GM19468 (cell line): ENCODE results near the gene PPP1R11.
"Not testable (repeated sequence)": the region's sequence is repeated elsewhere in the genome, so short reads cannot be mapped to it uniquely, and the experiment has no call there.

Source experiments
- ATAC-seq: cut with Tn5 transposase; IDR thresholded peaks from one replicate; pipeline ENCODE4 v1.9.1; 2021; ENCODE audit warnings: mild to moderate bottlenecking, moderate library complexity, moderate number of reproducible peaks; ENCODE audit not compliant: unreplicated experiment; ENCODE audit errors: extremely low read depth

PPP1R11 gene, protein sequence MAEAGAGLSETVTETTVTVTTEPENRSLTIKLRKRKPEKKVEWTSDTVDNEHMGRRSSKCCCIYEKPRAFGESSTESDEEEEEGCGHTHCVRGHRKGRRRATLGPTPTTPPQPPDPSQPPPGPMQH

GRCh38 chr6:30066577-30067459 is at the start of gene PPP1R11:
Gene PPP1R11, plus strand, starts transcription at chr6:30067198. Its CDS starts 213 bp downstream, at chr6:30067411.
- peak; percentile 73 for ATAC-seq

- ATAC-seq, result no peak
These were observed 47.2 kb upstream of the PPP1R11 start for GRCh38 chr6:30019819-30020218.

GRCh38 chr6:30020626-30021025 is 46.4 kb upstream of the PPP1R11 start:
- no peak for ATAC-seq

- no peak for ATAC-seq
These were observed 44.8 kb upstream of the PPP1R11 start for GRCh38 chr6:30022189-30022588.

- not testable (repeated sequence) for ATAC-seq
These were observed 44.3 kb upstream of the PPP1R11 start for GRCh38 chr6:30022712-30023111.

GRCh38 chr6:30025186-30025585 is 41.8 kb upstream of the PPP1R11 start:
- ATAC-seq, result no peak

- no peak for ATAC-seq
These were observed 37.4 kb upstream of the PPP1R11 start for GRCh38 chr6:30029588-30029987.

DNA sequence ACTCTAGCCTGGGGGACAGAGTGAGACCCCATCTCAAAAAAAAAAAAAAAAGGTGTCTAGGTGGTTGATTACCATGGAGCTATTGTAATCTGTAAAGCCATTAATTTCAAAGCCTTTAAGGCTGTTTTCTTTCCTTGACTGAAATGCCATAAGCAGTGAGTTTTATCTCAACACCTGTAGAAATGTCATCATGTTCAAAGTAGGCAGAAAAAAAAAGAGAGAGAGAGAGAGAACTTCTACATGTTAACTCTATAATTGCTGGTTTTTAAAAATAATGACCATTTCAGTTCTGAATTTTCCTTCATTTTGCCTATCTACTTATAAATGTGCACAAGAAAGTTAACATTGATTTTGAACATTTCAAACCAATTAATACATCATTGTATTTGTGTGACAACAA is 35.6 kb upstream of the PPP1R11 start:
- ATAC-seq, result no peak

DNA sequence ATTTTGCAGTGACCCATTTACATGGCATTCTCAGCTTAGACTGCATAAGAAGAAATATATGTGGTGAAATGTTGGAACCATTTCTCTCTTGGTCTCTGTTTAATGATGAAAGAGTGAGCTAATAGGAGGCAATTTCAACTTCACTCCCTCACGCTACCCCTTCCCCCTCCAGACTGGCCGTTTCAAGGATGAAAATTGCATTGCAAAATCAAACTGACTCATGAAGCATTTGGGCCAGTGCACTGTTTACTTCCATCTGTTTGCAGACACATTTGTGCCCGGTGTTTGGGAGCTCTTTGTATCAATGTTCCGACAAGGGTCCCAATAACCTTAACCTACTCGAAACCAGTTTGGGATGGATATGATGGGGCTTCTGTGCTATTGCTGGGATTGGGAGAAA is 33.6 kb upstream of the PPP1R11 start:
- ATAC-seq, result not testable (repeated sequence)

- no peak for ATAC-seq
These were observed 31.2 kb upstream of the PPP1R11 start for GRCh38 chr6:30035784-30036183.

GRCh38 chr6:30037182-30037788 is 29.7 kb upstream of the PPP1R11 start:
- ATAC-seq, result no peak

DNA sequence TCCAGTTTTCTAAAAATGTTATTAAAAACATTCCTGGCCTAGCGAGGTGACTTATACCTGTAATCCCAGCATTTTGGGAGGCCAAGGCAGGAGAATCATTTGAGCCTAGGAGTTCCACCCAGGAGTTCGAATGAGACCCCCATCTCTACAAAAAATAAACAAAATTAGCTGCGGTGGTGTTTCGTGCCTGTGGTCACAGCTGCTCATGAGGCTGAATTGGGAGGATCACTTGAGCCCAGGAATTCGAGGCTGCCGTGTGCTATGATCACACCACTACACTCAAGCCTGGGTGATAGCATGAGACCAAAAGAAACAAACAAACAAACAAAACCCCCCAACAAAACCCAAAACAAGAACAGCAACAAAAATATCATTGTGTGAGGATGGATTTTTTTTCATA is 25.8 kb upstream of the PPP1R11 start:
- ATAC-seq, result no peak

- no peak for ATAC-seq
These were observed 25.2 kb upstream of the PPP1R11 start for GRCh38 chr6:30041821-30042220.

GRCh38 chr6:30042476-30042875 is 24.5 kb upstream of the PPP1R11 start:
- no peak for ATAC-seq

DNA sequence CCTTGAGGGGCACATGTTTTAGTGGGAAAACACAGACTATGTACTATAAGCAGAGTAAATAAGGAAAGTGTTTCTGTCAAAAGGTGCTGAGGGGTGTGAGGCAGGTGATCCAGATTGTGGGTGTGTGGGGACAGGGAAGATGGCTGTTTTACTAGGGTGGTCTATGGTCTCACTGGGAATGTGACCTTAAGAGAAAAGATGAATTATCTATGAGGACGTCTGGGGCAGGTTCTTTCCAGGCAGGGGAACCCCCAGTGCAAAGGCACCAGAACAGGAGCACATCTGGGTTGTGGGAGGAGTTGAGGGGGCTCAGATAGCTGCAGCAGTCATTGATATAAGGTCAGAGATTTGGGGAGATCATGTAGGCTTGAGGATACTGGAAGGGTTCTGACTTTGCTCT is 24.1 kb upstream of the PPP1R11 start:
- no peak for ATAC-seq

DNA sequence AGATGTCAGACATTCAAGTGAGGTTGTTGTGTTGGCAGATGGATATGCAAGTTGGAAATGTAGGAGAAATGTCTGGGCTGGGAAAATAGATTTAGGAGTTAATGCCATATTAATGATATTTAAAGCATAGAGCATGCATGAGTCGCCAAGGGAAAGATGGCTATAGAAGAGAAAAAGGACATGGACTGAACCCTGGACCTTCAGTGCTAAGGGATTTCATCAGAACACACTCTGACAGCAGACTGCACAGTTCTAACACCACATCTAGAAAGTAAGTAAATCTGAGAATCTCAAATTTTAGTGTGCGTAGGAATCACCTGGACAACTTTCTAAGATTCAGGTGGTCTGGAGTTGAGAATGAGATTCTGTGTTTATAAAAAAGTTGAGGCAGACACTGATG is 23.3 kb upstream of the PPP1R11 start:
- ATAC-seq, result no peak

- no peak for ATAC-seq
These were observed 22.4 kb upstream of the PPP1R11 start for GRCh38 chr6:30044630-30045029.

DNA sequence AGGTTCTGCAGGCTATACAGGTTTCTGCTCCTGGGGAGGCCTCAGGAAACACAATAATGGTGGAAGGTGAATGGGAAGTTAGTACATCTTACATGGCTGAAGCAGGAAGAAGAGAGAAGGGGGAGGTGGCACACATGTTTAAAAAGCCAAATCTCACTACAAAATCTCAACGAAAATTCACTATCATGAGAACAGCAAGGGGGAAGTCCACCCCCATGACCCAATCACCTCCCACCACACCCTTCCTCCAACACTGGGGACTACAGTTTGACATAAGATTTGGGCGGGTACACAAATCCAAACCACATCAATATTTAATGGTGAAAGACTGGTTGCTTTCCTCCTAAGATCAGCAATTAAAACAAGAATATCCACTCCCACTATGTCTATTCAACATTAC is 19.8 kb upstream of the PPP1R11 start:
- no peak for ATAC-seq

DNA sequence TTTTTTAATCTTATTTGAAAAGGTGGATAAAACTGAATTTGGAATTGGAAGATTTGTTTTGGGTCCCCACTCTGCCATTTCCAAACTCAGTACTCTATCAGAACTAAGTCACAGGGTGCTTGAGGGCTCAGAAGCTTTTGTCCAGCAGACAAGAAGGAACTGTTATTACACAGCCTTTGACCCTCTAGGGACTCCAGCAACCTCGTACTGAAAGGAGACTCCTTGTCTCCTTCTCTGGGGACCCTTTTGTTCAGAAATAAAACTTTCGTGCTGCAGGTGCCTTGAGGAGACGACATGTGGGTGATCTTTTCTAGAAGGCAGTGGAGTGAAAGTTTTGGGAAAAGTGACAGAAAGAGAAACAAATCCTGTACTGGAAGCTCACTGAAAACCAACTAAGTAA is 13.3 kb upstream of the PPP1R11 start:
- ATAC-seq, result no peak

GRCh38 chr6:30055513-30055912 is 11.5 kb upstream of the PPP1R11 start:
- no peak for ATAC-seq

- no peak for ATAC-seq
These were observed 6.3 kb upstream of the PPP1R11 start for GRCh38 chr6:30060606-30061091.
